Gastrocnemius medialis (tissue), 4 donors: ENCODE measurements around the gene RGL3.

ENCODE experiments used
- POLR2A ChIP-seq, 2 donors: fragments of 450-650 bp; IDR thresholded peaks; one replicate each; pipeline ENCODE4 v1.6.1; 2017; ENCODE audit warnings: antibody characterized with exemption in 2 of 2, mild to moderate bottlenecking in 2 of 2, moderate library complexity in 2 of 2
- TF ChIP-seq, protein P1 (sequence below), 5 experiments: fragments of 450-650 bp in 3 of 5; fragments of 200-600 bp in 2 of 5; sonication (generic) in 2 of 5; IDR thresholded peaks in 4 of 5; conservative IDR thresholded peaks in 1 of 5; 1 replicate in 4 of 5; 2 replicates in 1 of 5; pipeline ENCODE4 v1.5.1; 2016 to 2019; ENCODE audit warnings: antibody characterized with exemption in 5 of 5, mild to moderate bottlenecking in 3 of 5, moderate library complexity in 3 of 5

DNA sequence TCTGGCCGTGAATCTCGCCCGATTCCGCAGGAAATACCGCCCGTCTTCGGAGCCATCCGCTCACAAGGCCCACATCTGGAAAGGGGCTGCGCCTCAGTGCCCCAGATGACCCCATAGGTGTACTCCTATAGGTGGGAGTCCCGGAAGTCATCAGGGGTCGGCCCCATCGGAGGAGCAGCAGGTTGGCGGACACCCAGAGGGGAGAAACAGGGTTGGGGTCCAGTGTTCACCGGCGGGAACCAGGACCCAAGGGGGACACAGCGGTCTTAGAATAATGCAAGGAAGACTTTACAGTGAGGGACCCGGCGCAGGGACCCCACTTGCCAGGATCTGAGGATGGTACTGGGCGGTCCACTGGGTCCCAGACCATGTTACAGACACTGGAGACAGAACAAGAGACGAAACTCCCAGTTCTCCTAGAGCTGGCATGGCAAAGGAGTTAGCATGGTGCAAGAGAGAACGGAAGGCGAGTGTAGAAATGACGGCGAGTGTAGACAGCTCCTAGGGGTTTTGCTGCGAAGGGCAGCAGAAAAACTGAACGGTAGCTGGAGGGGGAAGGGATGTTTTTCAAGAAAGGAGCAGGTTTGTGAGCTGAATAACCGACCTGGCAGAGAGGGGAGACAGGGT is 4.2 kb upstream of the RGL3 start:
- TF ChIP-seq, protein P1, sequence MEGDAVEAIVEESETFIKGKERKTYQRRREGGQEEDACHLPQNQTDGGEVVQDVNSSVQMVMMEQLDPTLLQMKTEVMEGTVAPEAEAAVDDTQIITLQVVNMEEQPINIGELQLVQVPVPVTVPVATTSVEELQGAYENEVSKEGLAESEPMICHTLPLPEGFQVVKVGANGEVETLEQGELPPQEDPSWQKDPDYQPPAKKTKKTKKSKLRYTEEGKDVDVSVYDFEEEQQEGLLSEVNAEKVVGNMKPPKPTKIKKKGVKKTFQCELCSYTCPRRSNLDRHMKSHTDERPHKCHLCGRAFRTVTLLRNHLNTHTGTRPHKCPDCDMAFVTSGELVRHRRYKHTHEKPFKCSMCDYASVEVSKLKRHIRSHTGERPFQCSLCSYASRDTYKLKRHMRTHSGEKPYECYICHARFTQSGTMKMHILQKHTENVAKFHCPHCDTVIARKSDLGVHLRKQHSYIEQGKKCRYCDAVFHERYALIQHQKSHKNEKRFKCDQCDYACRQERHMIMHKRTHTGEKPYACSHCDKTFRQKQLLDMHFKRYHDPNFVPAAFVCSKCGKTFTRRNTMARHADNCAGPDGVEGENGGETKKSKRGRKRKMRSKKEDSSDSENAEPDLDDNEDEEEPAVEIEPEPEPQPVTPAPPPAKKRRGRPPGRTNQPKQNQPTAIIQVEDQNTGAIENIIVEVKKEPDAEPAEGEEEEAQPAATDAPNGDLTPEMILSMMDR (IDR thresholded peaks at IDR 0.05 in 4 of 5, conservative IDR thresholded peaks at IDR 0.05 in 1 of 5), result no peak
- TF ChIP-seq POLR2A (IDR thresholded peaks at IDR 0.05), result no peak
